Astrocyte (in vitro differentiated cells and primary cell): ENCODE data around the gene FBLN1.

Source experiments
- CTCF ChIP-seq: IDR thresholded peaks from 2 replicates; pipeline ENCODE4 v1.5.1; 2011; ENCODE audit warnings: low read depth, mild to moderate bottlenecking, inconsistent platforms, low read length, moderate library complexity; ENCODE audit not compliant: insufficient read depth
- EZH2 ChIP-seq: IDR thresholded peaks from 2 replicates; pipeline ENCODE4 v1.6.1; 2012; ENCODE audit warnings: mild to moderate bottlenecking, low read length, inconsistent platforms; ENCODE audit not compliant: insufficient read depth

GRCh38 chr22:45589556-45589955 lies 86.9 kb downstream of the FBLN1 start:
- TF ChIP-seq CTCF (no peak), EZH2 (no peak)
